Prostate gland (tissue), 2 donors: ENCODE results near the gene MS4A3.

Experiments
- CTCF ChIP-seq, 4 experiments: fragments of 200-600 bp in 2 of 4; fragments of 450-650 bp in 2 of 4; sonication (generic) in 2 of 4; IDR thresholded peaks; 1 replicate in 3 of 4; 2 replicates in 1 of 4; pipeline ENCODE4 v1.5.1; 2016 to 2019; ENCODE audit warnings: antibody characterized with exemption in 4 of 4, mild to moderate bottlenecking in 2 of 4, moderate library complexity in 2 of 4
- POLR2AphosphoS5 ChIP-seq: sonication (generic); formaldehyde crosslinking; IDR thresholded peaks from one replicate; pipeline ENCODE4 v1.6.1; 2017; ENCODE audit warnings: antibody characterized with exemption

GRCh38 chr11:60059052-60059451, 2.6 kb downstream of the MS4A3 start:
- no peak for TF ChIP-seq POLR2AphosphoS5
- no peak for TF ChIP-seq CTCF (IDR thresholded peaks at IDR 0.05)
